ENCODE measurements around the gene CHRNB2.

The CHRNB2 gene

GRCh38 chr1:154608397-154609270 is 41.1 kb downstream of the CHRNB2 start:
- DNase-seq, result peak; percentile 62
- no peaks in the 10 kb centered on the region; the same call in 1 of the 2 replicates for H3K36me3 ChIP-seq (replicated peaks; ENCODE audit: insufficient read depth, low read length)
- peaks cover 26% of the 10 kb centered on the region for H3F3A ChIP-seq (ENCODE audit: insufficient read depth, low read length)
- peak overlapping the region; percentile 82 for H3K4me3 ChIP-seq (ENCODE audit: low read length)
- peaks cover 24% of the 10 kb centered on the region for H3K4me1 ChIP-seq (ENCODE audit: low read length)
- TF ChIP-seq EZH2phosphoT487 (IDR thresholded peaks at IDR 0.05; ENCODE audit: low read length) (no peak), CTCF (IDR thresholded peaks at IDR 0.05; ENCODE audit: low read length) (no peak), EZH2 (optimal IDR thresholded peaks at IDR 0.05; ENCODE audit: low read depth, low read length) (no peak)
- H3K9ac ChIP-seq (ENCODE audit: low read length), result peak overlapping the region; percentile 93
- peak overlapping the region; percentile 75 for H3K27ac ChIP-seq (ENCODE audit: low read length)
- H3K27me3 ChIP-seq (replicated peaks; ENCODE audit: insufficient read depth, low read length), result no peaks in the 10 kb centered on the region
- no peaks in the 10 kb centered on the region for H3K9me2 ChIP-seq (replicated peaks; ENCODE audit: insufficient read depth, low read length)
- H2AFZ ChIP-seq (ENCODE audit: low read length), result peak overlapping the region; percentile 34; the same call in 1 of the 2 replicates
- peaks cover 20% of the 10 kb centered on the region for H4K20me1 ChIP-seq (ENCODE audit: insufficient read depth, low read length)
- no peaks in the 10 kb centered on the region for H3K9me3 ChIP-seq (replicated peaks; ENCODE audit: insufficient read depth, low read length)
- peaks cover 82% of the 10 kb centered on the region for H3K79me2 ChIP-seq (ENCODE audit: low read length)
- peak overlapping the region; percentile 87 for H3K4me2 ChIP-seq (ENCODE audit: low read depth, low read length)

- peak; percentile 85 for DNase-seq
- no peaks in the 10 kb centered on the region for H3K9me2 ChIP-seq (replicated peaks; ENCODE audit: insufficient read depth, low read length)
- no peaks in the 10 kb centered on the region for H3K9me3 ChIP-seq (replicated peaks; ENCODE audit: insufficient read depth, low read length)
- H4K20me1 ChIP-seq (ENCODE audit: insufficient read depth, low read length), result peaks cover 10% of the 10 kb centered on the region
- H3K36me3 ChIP-seq (replicated peaks; ENCODE audit: insufficient read depth, low read length), result no peaks in the 10 kb centered on the region
- H3K4me3 ChIP-seq (ENCODE audit: low read length), result peak overlapping the region; percentile 82
- peaks cover 26% of the 10 kb centered on the region for H3F3A ChIP-seq (ENCODE audit: insufficient read depth, low read length)
- no peaks in the 10 kb centered on the region for H3K27me3 ChIP-seq (replicated peaks; ENCODE audit: insufficient read depth, low read length)
- TF ChIP-seq CTCF (IDR thresholded peaks at IDR 0.05; ENCODE audit: low read length), result no peak
- H3K4me2 ChIP-seq (ENCODE audit: low read depth, low read length), result peak overlapping the region; percentile 87
- H3K4me1 ChIP-seq (ENCODE audit: low read length), result peaks cover 24% of the 10 kb centered on the region
- peak overlapping the region; percentile 93 for H3K9ac ChIP-seq (ENCODE audit: low read length)
- peak overlapping the region; percentile 19; the same call in 1 of the 2 replicates for H2AFZ ChIP-seq (ENCODE audit: low read length)
- peaks cover 81% of the 10 kb centered on the region for H3K79me2 ChIP-seq (ENCODE audit: low read length)
- peak overlapping the region; percentile 75 for H3K27ac ChIP-seq (ENCODE audit: low read length)
Measured at GRCh38 chr1:154609398-154610380, 42.1 kb downstream of the CHRNB2 start.

GRCh38 chr1:154611150-154611862 is 43.7 kb downstream of the CHRNB2 start:
- H3K4me2 ChIP-seq (ENCODE audit: low read depth, low read length), result no peak overlapping the region
- peaks cover 23% of the 10 kb centered on the region for H3K4me1 ChIP-seq (ENCODE audit: low read length)
- H2AFZ ChIP-seq (ENCODE audit: low read length), result no peak overlapping the region
- H3K9me2 ChIP-seq (replicated peaks; ENCODE audit: insufficient read depth, low read length), result no peaks in the 10 kb centered on the region
- no peaks in the 10 kb centered on the region for H3K27me3 ChIP-seq (replicated peaks; ENCODE audit: insufficient read depth, low read length)
- H4K20me1 ChIP-seq (ENCODE audit: insufficient read depth, low read length), result no peaks in the 10 kb centered on the region
- H3K27ac ChIP-seq (ENCODE audit: low read length), result no peak overlapping the region
- H3K36me3 ChIP-seq (replicated peaks; ENCODE audit: insufficient read depth, low read length), result no peaks in the 10 kb centered on the region
- peaks cover 81% of the 10 kb centered on the region for H3K79me2 ChIP-seq (ENCODE audit: low read length)
- no peak overlapping the region for H3K4me3 ChIP-seq (ENCODE audit: low read length)
- no peak for DNase-seq
- peaks cover 26% of the 10 kb centered on the region for H3F3A ChIP-seq (ENCODE audit: insufficient read depth, low read length)
- TF ChIP-seq EZH2phosphoT487 (IDR thresholded peaks at IDR 0.05; ENCODE audit: low read length) (no peak), CTCF (IDR thresholded peaks at IDR 0.05; ENCODE audit: low read length) (no peak), EZH2 (optimal IDR thresholded peaks at IDR 0.05; ENCODE audit: low read depth, low read length) (no peak)
- H3K9me3 ChIP-seq (replicated peaks; ENCODE audit: insufficient read depth, low read length), result no peaks in the 10 kb centered on the region
- no peak overlapping the region for H3K9ac ChIP-seq (ENCODE audit: low read length)

Data from MM.1S (cell line).